DMS 273 (cell line): ENCODE results near the gene ALG9.
"Not testable (repeated sequence)": the region's sequence is repeated elsewhere in the genome, so short reads cannot be mapped to it uniquely, and the experiment has no call there.

ENCODE experiments used
- DNase-seq: peaks from one replicate; lab custom pipeline; 2025; ENCODE audit not compliant: unreplicated experiment; lab: John Stamatoyannopoulos, UW

ALG9 gene

GRCh38 chr11:111797145-111797581, 74.2 kb downstream of the ALG9 start:
- peak; percentile 94 for DNase-seq

DNA sequence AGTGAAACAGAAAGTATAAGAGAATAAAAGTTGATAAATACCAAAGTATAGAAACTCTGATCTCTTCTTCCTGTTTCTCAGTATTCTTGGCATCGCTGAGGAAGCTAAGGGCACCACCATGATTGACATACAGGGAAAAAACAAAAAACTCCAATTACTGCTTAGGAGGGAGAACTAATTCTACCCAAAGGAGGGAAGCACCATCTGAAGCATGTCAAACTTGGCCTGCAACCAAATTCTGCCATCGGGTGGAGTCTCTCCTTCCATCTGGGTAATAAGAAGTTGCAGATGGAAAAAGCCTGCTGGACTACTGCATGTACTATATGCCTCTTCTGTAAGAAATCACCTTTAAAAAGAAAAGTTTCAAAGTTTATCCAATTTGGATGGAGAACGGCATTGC, 74.7 kb downstream of the ALG9 start:
- peak; percentile 96 for DNase-seq

DNA sequence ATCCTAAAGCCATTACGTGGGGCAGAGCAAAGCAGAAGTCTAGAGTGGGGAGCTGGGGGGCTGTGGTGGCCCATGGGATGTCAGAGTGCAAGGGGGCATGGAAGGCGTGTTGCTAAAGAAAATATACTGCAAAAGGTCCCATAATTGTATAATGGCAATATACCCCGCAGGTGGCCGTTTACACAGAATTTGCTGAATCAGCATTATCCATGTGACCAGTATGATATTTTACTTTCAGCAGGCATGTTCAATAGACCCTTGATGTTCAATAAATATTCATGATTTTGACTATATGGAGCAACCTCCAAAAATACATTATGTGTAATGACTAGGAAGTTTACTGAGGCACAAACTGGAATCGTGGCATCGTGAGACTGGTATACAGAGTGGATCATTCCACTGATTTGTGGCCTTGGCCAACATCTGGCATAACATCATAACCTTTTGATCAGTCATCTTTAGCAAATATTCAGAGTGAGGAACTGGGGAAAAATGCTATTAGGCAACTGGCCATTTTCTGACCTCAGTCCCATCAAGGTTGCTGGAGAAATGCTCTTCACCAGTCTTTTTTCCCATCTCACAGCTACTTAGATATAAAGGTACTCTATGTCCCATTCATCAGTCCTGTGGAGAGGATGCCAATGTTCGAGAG, 75.9 kb downstream of the ALG9 start:
- DNase-seq = peak; percentile 5

- DNase-seq = peak; percentile 39
These were observed 77.5 kb downstream of the ALG9 start for GRCh38 chr11:111793863-111794262.

DNA sequence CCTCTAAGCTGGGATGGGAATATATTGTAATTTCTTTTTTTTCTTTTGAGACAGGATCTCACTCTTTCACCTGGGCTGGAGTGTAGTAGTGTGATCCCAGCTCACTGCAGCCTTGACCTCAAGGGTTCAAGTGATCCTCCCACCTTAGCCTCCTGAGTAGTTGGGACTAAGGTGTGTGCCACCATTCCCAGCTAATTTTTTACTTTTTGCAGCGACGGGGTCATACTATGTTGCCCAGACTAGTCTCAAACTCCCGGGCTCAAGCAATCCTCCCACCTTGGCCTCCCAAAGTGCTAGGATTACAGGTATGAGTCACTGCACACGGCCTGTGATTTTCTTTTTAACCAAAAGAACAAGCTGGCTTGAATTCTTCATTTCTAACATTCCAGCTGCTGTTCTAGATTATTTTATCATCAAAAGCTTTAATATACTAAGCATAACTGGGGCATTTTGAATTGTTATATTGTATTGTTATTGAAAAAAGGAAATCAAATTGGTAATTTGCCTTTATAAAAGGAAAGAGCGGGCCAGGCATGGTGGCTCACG, 78.4 kb downstream of the ALG9 start:
- no peak for DNase-seq

DNA sequence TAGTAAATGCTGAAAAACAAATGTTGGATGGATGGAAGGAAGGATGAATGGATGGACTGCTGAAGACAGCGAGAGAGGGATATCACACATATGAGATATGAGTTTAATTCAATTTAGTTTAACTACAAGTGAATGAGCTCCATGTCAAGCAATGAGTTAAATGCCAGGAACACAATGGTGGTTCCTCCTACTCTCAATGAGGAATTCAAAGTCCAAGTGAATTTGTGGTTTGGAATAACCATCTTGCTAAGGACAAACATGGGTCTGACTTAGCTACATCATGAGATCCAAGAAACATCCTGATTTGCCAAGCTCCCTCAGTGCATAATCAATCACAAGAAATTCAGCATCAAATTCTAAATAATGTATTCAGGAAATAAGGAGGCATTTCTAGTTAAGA, 79.1 kb downstream of the ALG9 start:
- no peak for DNase-seq

DNA sequence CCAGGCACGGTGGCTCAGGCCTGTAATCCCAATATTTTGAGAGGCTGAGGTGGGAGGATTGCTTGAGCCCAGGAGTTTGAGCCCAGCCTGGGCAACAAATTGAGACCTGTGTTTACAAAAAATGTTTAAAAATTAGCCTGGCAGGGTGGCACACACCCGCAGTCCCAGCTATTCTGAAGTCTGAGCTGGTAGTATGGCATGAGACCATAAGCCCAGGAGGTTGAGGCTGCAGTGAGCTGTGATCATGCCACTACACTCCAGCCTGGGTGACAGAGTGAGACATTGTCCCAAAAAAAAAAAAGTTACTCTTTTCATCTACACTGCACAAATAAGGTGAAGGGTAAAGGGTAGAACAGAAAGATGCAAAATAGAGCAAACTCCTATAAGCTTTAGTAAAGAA, 82.9 kb downstream of the ALG9 start:
- no peak for DNase-seq

- no peak for DNase-seq
These were observed 83.3 kb downstream of the ALG9 start for GRCh38 chr11:111788051-111788450.

DNA sequence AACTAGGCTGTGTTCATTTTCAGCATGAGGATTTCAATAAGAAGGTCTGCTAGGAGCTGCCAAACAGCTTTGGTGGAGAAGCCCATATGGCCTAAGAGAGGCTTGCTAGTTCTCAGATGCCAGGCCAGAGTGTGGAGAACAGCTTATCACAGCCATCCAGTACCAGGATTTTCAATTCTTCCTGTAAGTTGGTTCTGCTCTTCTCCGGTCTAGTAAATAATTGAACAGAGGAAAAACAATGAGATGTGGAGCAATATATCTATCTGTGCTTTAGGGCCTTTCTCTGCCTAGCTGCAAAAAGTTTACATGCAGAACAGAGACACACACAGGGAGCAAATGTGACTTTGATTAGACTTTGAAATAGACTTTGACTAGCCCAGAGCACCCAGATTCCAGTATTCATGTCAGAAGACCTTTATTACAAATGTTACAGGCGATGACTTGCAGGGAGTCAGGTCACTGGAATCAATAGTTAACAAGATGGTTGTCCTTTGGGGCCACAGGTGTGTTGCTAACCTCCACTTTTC, 85.4 kb downstream of the ALG9 start:
- DNase-seq = peak; percentile 66

- DNase-seq = no peak
These were observed 86.3 kb downstream of the ALG9 start for GRCh38 chr11:111785076-111785475.

GRCh38 chr11:111784311-111784710, 87.1 kb downstream of the ALG9 start:
- not testable (repeated sequence) for DNase-seq

- peak; percentile 18 for DNase-seq
These were observed 89.2 kb downstream of the ALG9 start for GRCh38 chr11:111782109-111782741.

DNA sequence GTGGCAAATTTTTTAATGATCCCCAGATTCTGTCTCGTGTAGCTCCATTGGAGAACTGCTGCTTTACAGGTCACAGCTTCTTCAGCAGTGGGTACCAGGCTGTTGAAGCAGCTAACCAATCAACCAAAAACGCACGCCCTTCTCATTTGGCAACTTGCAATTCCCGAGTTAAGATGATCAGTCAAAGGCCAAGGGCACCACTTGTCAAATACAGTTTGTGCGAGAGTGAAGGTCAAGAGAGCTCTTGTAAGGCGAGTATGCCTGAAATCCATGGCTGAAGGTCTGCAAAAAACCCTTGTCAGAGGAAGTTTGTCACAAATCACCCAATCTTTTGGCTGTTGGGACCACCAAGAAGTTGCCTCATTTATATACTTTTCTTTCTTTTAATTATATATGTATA, 92.3 kb downstream of the ALG9 start:
- no peak for DNase-seq

- no peak for DNase-seq
These were observed 93.3 kb downstream of the ALG9 start for GRCh38 chr11:111778047-111778558.

DNA sequence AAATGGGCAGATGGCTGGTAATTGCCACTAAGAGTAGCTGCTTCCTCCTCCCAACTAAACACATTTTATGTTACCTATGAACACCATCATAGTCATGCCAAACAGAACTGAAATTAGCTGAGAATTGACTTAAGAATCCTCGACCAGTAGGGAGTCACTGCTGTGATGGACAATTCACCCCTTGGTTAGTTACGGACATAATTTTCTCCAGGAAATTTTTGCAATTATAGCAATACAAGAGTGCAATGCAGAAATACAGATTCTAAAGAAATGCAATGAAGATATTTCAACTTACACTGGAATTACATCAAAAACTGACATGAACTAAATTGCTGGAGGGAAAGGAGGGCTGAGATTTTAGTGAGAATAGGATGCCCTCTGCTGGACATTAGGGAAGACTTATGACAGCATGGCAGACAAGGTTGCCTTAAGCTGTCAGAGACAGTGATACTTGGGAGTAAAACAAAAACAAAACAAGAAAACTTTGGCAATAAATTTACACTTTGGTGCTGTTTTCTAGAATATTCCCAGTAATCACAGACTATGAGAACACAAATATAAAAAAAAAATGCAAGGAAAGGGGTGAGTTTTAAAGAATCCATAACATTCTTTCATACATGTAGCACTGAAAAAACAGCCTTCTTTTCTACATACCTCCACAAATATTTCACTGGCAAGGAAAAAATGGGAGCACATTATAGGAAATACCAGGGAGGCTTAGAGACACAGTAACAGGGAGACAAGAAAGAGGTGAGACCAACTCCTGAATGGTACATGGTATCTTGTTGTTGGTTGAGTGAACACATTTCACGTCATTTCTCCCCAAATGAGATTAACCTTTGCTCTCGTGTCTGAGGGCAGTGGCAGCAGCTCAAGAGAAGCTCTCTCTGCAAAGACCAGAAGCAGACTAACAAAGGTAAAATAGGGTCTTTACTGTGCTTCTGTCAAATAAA, 94.0 kb downstream of the ALG9 start:
- peak; percentile 73 for DNase-seq

DNA sequence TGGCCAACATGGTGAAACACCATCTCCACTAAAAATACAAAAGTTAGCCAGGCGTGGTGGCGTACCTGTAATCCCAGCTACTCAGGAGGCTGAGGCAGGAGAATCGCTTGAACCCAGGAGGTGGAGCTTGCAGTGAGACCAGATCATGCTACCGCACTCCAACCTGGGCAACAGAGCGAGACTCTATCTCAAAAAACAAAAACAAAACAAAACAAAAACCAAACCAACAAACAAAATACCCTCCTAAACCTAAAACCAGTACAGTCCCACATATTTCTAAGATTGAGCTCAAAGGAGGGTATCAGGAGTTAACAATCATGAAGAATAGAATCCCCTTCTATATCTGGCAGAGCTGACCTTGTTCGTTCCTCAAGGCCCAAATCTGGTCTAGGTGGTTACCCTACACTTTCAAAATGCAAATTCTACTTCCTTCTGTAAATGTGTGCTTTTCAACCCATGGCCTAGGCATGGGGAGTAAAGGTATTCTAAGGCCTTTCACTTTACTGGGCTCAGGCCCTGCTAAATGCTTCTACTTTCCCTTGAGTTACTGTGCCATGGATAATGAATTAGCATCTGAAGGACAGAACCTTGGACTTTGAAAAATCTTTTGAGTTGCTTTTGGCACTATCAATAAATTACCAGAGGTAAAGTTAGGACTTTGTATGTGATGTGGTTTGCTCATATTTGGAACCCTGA, 94.8 kb downstream of the ALG9 start:
- no peak for DNase-seq

DNA sequence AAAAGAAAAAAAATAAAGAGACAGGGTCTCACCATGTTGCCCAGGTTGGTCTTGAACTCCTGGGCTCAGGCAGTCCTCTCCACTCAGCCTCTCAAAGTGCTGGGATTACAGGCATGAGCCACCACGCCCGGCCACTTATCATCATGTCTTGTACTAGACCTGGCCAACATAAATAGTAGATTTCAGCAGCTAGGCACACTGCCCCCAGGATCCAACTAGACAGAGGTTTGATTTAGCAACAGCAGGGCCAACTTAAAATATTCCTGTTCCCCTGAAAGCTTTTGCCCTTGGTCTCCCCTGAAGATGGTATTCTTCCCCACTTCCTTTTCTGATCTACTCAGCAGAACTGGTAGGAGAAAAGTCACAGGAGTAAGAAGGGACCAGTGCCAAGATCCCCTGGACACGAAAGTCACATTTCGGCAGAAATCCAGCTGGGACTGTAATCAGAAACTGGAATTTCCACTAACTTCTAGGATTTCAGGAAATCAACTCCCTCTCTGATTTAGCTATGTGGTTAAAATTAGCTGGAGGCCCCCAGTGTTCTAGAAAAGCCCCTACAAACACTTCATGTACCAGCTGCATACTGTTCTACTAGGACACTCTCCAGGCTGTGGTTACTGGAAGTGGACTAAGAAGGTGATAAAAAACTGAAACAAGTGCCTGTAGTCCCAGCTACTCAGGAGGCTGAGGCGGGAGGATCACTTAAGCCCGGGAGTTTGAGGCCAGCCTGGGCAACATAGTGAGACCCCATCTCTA, 96.2 kb downstream of the ALG9 start:
- no peak for DNase-seq

GRCh38 chr11:111772535-111772934, 98.8 kb downstream of the ALG9 start:
- DNase-seq = no peak

GRCh38 chr11:111771205-111771604, 100.2 kb downstream of the ALG9 start:
- not testable (repeated sequence) for DNase-seq
